NK-92 treated with Interleukin-12 subunit alpha and Interleukin-12 subunit beta, amount 100 ng/mL, for 24 hours (cell line): ENCODE results near the gene DGKQ.
"Not testable (repeated sequence)": the region's sequence is repeated elsewhere in the genome, so short reads cannot be mapped to it uniquely, and the experiment has no call there.

ENCODE experiments used
- DNase-seq: peaks from one replicate; lab custom pipeline; 2025; lab: John Stamatoyannopoulos, UW

DGKQ gene

GRCh38 chr4:950136-951020, 23.0 kb downstream of the DGKQ start:
- DNase-seq, result no peak

DNA sequence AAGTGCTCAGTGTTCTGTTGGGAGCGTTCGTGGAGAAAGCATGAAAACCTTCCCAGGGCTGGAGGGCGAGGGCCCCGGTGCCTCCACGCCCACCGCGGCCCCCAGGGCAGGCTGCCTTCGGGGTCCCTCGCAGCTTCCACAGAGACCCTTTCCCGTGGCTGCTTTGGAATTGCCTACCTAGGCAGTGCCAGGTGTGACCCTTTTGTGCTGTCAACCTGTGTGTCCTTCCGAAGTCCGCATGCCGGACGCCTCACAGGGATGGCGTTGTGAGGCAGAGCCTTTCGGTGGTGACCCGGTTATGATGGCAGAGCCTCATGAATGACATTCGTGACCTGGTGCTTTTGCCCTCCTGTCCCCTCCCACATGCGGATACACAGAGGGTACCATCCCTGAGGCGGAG, 23.7 kb downstream of the DGKQ start:
- no peak for DNase-seq

DNA sequence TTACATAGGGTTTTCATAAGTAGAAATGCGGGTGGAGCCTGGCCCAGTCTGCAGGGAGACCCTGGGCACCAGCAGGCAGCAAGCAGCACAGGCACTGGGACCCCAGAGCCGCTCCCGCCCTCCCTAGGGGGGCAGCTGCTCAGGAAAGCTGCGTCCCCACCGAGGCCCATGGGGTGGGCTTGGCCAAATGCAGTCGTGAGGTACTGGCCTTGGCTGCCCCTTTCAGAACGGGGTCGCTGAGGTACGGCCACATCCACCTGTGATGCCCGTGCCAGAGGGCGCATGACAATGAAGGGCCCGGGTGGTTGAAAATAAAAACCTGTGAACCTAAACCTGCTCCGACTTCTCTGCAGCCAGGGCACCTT, 24.5 kb downstream of the DGKQ start:
- no peak for DNase-seq

GRCh38 chr4:948101-948935, 25.1 kb downstream of the DGKQ start:
- DNase-seq, result no peak

DNA sequence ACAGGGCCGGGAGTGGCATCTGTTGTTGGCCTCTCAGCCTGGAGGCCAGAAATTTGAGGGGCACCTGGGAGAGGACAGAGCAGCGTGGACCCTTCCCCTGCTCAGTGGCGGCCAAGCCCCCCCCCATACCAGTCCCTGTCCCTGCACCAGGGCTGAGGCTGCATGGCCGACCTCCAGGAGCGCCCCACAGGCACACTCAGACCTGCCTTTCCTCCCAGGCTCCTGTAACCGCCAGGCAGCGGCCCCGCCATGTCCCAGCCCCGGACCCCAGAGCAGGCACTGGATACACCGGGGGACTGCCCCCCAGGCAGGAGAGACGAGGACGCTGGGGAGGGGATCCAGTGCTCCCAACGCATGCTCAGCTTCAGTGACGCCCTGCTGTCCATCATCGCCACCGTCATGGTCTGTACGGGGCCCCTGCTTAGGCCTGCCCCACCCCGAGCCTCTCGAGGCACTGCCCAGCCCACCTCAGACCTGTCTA, 25.8 kb downstream of the DGKQ start:
- DNase-seq, result no peak

- no peak for DNase-seq
Observed at GRCh38 chr4:946517-947471, 26.6 kb downstream of the DGKQ start.

- no peak for DNase-seq
Observed at GRCh38 chr4:946103-946450, 27.3 kb downstream of the DGKQ start.

DNA sequence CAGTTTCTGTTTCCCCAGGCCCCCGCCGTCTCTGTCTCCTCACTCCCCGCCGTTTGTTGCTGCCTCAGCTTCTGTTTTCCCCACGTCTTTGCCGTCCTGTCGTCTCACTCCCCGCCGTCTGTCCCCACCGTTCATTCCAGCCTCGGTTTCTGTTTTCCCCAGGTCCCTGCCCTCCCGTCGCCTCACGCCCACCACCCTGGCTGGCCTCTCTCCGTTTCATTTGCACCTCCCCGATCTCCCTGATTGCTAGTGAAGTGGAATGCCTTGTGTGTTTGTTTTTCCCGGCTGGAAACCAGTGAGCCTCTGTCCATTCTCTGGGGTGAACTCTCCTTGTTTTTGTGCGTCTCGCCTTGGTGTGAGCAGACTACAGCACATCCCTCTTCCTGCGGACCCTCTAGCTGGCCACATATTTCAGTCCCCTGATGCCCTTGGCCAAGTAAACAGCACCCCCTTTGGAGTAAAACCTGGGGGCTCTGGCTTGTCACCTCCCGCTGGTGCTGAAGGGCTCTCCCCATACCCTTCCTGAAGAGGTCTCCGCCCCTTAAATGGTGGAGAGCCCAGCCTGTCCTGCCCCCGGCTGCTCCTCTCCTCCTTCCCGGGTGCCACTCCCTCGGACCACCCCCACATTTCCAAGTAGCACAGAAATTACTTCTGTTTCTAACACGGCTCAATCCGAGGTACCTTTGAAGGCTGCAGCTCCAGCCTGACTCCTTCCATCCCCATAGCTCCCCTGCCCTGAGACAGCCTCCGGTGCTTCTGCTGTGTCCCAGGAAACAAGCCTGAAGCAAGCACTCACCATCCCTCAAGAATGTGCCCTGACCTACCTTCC, 27.9 kb downstream of the DGKQ start:
- DNase-seq, result no peak

DNA sequence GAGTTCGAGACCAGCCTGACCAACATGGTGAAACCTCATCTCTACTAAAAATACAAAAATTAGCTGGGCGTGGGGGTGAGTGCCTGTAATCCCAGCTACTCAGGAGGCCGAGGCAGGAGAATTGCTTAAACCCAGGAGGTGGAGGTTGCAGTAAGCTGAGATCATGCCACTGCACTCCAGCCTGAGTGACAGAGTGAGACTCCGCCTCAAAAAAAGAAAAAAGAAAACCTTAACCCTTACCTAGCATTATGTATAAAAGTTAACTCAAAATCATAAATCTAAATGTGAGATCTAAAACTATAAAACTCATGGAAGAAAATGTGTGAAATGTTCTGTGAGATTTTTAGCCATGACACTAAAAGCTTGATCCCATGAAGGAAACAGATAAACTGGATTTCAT, 33.9 kb downstream of the DGKQ start:
- DNase-seq, result not testable (repeated sequence)

DNA sequence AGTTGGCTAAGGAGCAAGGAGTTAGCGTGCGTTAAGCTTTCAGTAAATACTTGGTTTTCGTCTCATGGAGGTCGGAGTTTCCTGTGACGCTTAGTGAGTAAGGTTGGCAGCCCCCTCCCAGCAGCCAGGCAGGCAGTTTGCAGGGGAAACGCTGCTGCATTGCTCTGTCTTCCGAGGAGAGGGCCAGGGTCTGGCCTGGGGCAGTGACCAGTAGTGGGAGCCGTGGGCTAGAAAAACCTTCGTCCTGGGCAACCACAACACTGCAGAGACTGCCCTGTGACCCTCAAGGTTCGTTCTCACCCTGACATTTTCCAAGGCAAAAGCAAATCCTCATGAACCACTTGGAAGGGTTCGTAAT, 40.7 kb downstream of the DGKQ start:
- DNase-seq, result no peak

DNA sequence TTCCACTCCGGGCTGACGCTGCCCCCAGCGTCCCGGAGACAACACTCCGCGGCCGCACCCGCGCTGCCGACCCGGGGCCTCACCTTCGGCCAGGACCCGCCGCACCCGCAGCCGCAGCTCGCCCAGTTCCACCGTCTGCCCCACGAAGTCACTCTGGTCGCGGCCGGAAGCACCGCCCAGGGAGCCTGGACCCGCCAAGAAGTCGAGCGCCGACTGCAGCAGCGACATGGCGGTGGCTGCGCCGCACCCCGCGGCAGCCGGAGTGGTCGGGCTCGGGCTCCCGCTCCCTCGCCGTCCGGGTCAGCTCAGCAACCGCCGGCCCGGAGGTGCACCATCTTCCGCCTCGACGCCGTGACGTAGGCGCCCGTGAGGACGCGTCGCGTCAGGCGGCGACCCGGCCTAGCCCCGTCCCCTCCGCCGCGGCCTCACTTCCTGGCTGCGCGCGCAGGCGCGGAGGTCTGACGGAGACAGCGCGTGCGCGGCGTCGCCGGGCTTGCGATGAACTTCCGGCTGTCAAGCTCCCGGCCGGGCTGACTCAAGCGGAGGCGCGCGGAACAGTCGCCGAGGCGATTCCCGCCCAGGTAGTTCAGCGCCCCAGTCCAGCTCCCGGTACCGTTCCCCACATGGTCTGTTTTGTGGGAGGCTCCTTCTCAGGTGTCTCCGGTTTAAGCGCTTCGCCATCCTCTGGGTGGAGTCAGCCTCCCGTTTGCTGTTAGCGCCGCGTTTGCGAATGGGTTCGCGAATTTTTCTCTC, 41.2 kb downstream of the DGKQ start, which contains the start of the genes GAK and TMEM175:
Gene GAK, minus strand, starts transcription at position 357 of the 753 bp plus-strand sequence. Its CDS starts 129 bp downstream, at position 228.
Gene TMEM175, plus strand, starts transcription at position 501 of the 753 bp plus-strand sequence. CDS start 15,280 bp downstream, outside the sequence.
- peak; percentile 91 for DNase-seq

DNA sequence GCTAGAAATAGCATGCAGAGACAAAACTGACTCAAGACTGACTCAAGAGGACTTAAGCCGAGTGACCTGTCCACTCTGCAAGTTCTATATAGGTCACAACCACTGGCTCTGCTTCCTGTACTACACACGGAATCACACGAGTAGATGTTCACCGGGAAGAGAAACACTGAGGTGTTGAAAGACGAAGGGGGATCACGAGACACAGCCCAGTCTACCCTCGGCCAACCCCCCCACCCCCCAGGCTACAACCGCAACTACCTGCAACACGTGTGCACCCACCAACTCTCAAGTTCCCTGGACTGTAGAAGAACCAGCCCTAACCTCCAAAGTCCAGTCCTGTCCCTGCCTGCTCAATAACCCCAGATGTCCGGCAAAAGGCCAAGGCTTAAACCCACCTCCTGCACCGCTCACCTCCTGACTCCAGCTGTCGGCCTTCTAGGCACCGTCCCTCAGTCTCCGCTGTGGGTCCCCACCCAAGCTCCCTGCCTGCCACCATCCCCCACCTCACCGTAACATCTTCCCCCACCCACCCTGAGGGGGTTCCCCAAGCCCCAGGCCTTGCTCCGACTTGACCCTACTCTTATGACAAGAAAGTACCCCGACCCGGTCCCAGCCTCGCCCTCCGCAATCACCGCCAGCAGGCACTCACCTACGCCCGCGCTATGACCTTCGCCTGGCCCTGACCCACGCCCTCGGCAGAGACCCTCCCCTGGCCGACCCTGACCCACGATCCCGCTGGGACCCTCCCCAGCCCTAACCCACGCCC, 42.0 kb downstream of the DGKQ start:
- peak; percentile 45 for DNase-seq

GRCh38 chr4:930827-931193, 42.6 kb downstream of the DGKQ start:
- DNase-seq, result no peak

DNA sequence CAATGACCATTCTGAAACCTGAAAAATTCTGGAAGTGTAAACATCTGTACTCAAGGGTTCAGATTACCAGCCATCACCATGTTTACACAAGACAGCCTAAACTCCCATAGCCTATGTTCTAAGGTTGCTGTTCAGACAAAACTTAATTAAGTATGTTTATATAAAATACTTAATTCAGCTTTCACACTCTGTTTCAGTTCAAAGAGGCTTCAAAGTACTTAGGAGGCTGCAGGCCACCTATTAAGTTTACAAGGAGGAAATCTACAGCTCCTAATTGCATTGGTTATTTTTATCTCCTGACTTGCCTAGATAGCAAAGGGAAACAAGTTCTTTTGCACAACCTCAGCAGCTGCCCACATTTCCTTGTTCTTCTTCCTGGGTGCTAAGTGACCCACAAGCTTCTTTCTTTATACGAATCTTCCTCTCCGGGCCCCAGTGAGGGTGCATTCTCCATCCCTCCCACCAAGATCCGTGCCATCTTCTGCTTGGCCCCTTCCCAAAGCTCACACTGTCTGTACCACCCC, 43.3 kb downstream of the DGKQ start:
- DNase-seq, result no peak

DNA sequence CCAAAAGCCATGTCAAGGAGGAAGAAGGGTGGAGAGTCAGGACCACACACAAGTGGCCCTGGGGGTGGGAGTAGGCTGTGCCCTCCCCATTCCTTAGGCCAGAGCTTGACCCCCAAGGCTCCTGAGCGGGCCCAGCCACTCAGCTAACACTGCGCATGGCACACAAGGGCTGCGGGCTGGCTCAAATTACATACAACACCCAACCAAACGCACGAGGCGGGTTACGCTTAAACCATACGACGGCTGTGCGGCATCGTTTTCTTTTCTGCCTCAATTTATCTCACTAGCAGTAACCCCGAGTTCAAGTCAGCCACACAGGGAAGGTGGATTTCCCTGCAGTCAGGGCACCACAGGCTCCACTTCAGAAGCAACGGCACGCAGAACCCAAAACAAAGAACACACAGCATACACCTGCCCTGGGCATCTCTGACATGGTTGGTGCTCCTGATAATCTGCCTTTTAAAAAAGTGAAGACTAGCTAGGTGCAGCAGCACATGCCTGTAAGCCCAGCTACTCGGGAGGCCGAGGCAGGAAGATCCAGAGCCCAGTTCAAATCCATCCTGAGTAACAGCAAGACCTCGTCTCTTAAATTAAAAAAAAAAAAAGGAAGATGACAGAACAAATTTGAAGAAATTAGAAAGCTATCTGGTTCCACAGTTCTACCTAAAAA, 44.1 kb downstream of the DGKQ start:
- DNase-seq, result no peak

DNA sequence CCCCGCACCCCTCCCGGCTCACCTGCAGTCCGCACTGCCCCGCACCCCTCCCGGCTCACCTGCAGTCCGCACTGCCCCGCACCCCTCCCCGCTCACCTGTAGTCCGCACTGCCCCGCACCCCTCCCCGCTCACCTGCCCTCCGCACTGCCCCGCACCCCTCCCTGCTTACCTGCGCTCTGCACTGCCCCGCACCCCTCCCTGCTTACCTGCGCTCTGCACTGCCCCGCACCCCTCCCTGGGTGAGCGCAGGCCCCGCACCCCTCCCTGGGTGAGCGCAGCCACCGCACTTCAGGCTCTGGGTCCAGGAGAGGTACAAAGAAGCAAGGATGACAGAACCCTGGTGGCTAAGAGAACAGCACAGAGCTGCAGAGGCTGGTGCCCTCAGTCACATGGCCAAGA, 45.8 kb downstream of the DGKQ start:
- not testable (repeated sequence) for DNase-seq

DNA sequence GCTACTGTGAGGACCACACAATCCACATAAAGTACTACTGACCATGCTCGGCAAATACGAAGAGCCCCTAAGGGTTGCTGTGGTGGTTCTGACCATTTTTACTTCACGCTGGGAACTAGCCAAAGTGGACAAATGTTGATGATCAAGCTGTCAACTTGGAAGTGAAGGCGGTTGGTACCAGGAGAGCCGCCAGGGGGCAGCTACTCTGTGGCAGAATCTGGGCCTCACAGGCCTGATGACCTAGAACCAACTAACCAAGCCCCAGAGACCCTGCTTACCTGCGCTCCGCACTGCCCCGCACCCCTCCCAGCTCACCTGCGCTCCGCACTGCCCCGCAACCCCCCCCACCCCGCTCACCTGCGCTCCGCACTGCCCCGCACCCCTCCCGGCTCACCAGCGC, 46.8 kb downstream of the DGKQ start:
- no peak for DNase-seq

GRCh38 chr4:925771-926500, 47.4 kb downstream of the DGKQ start:
- DNase-seq, result no peak
